Lower leg skin (tissue), 4 donors: Measurements from ENCODE around the gene MAST4. TPM values are rescaled to one million over a fixed set of nuclear protein-coding genes. Genes with fewer than 3 reads are reported as not detected.

Experiments
- DNase-seq, 2 donors: peaks; one replicate each; pipeline ENCODE4 v3.0.0-alpha.2; 2019; ENCODE audit warnings: low spot score in 2 of 2
- H3K4me3 ChIP-seq: fragments of 200-600 bp; sonication (generic); 2 replicates; pipeline ENCODE4 v1.5.1; 2017; ENCODE audit warnings: mild to moderate bottlenecking, low read depth; ENCODE audit not compliant: poor library complexity, severe bottlenecking
- POLR2A ChIP-seq, 2 donors: fragments of 450-650 bp; IDR thresholded peaks; one replicate each; pipeline ENCODE4 v1.6.1; 2016 to 2017; ENCODE audit warnings: antibody characterized with exemption in 2 of 2, mild to moderate bottlenecking in 1 of 2, moderate library complexity in 1 of 2
- WGBS, 2 donors: methylation state at CpG; one replicate each; pipeline ENCODE4 v1.1.5; 2018; 5-methylcytosine and 5-hydroxymethylcytosine counted together
- intact Hi-C: fragments of 100-400 bp; cut with DNase I; formaldehyde crosslinking; loops from one replicate; pipeline ENCODE4 v1.15.0; 2023; ENCODE audit warnings: low total_unique reads
- total RNA-seq, 4 donors: library from RNA; depleted of rRNA; stranded (reverse); fragments of >200 nt; gene quantifications; one replicate each; pipeline ENCODE4 v1.1.0, GENCODE V29; 2016
- TF ChIP-seq, protein P1 (sequence below), 3 donors: fragments of 450-650 bp; IDR thresholded peaks; one replicate each; pipeline ENCODE4 v1.5.1; 2016; ENCODE audit warnings: antibody characterized with exemption in 3 of 3, mild to moderate bottlenecking in 3 of 3, moderate library complexity in 2 of 3

MAST4 gene
- total RNA-seq, 4 donors from 2014 or later = 49.0 to 109 (median 55.5) TPM

DNA sequence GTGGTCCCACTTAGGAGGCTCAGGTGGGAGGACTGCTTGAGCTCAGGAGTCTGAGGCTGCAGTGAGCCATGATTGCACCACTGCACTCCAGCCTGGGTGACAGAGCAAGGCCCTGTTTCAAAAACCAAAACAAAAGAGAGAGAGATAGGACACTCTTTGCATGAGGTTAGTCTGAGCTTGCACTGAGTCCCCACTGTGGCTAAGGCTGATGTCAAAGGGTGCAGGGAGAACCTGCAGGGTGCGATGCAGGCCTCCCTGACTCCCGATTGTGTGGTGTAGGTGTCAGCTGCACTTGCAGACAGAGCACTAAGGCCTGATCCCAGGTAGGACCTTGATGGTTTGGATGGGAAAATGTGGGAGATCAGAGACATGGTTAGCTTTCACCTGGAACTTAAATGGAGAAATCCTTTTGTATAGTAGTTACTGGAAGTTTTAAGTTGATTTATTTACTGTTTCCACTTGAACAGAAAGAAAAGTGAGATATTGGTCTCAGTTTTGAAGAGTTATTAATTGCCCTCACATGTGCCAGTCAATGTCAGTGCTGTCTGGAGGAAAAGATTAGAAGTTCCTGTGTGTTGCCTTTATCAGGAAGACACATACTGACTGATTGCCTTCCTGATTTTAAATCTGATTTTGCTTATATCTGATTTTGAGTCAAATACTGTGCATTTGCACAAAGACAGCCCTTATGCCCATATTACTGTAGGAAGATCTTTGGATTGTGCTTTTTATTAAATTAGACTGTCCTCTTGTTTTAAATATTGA, 260.0 kb downstream of the MAST4 start:
- intact Hi-C loops = no loop called here
- H3K4me3 ChIP-seq = no peak overlapping the region
- TF ChIP-seq, protein P1, sequence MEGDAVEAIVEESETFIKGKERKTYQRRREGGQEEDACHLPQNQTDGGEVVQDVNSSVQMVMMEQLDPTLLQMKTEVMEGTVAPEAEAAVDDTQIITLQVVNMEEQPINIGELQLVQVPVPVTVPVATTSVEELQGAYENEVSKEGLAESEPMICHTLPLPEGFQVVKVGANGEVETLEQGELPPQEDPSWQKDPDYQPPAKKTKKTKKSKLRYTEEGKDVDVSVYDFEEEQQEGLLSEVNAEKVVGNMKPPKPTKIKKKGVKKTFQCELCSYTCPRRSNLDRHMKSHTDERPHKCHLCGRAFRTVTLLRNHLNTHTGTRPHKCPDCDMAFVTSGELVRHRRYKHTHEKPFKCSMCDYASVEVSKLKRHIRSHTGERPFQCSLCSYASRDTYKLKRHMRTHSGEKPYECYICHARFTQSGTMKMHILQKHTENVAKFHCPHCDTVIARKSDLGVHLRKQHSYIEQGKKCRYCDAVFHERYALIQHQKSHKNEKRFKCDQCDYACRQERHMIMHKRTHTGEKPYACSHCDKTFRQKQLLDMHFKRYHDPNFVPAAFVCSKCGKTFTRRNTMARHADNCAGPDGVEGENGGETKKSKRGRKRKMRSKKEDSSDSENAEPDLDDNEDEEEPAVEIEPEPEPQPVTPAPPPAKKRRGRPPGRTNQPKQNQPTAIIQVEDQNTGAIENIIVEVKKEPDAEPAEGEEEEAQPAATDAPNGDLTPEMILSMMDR (IDR thresholded peaks at IDR 0.05) = no peak
- TF ChIP-seq POLR2A (IDR thresholded peaks at IDR 0.05) = no peak
- WGBS, 2 donors = 58 to 79% methylated on average over 2 of the region's 2 CpGs
- DNase-seq = no peak

DNA sequence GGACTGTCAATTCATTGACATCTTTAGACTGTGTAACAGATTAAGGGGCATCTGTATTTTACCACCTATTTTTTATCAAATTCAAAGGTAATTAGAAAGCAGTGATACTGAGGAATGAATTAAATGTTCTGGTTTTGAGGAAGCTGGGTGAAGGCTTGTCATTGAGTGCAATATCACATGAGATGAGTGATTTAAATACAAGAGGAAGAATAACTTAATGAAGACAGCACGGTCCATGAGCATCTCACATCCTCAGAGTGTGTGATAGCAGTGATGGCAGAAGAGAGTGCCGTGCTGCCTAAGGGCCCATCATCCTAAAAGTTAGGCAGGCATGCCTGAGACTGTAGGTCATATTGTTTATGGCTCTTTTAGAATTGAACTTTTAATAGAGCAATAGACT, 263.3 kb downstream of the MAST4 start:
- TF ChIP-seq, protein P1 (IDR thresholded peaks at IDR 0.05) = no peak
- TF ChIP-seq POLR2A (IDR thresholded peaks at IDR 0.05) = no peak
- 75 to 78% methylated on average over 2 of the region's 2 CpGs for WGBS, 2 donors
- intact Hi-C loops = no loop called here

DNA sequence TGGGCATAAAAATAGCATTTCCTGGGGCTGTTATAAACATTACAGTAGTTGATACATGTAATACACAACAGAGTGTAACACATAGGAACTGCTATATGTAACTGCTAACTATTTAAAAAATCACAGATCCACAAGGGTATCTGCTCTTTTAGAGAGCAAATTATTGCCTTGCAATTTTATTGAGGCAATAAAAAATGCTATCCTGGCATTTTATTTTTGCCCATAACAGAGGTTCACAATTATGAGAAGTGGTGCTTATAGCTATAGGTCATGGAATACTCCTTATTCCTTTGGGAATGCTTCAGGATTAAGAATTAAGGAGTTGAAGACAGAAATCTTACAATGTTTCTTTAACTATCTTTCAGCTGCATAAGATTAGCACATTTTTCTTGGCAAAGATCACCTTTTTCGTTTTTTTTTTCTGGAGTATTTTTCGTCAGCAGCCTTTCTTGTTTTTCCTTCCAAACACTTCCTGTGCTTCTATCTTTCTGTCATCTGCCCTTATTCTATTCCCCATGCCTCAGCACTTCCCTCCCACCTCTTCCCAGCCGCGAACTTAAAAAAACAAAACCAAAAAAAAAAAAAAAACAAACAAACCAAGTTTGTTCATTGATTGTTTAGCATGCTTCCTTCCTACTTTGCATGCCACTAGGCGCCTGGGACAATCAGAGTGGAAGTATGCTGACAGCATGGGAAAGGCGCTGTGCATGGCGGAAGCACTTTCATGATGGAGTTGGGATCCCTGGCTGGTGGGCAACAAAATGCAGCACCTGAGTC, 264.2 kb downstream of the MAST4 start:
- intact Hi-C loops = no loop called here
- TF ChIP-seq, protein P1 (IDR thresholded peaks at IDR 0.05) = no peak
- TF ChIP-seq POLR2A (IDR thresholded peaks at IDR 0.05) = no peak
- no peak overlapping the region for H3K4me3 ChIP-seq
- DNase-seq = no peak
- WGBS, 2 donors = 24% methylated on average over 7 of the region's 7 CpGs

More for the DNA sequence above, 263.3 kb downstream of the MAST4 start:
- DNase-seq = no peak
- H3K4me3 ChIP-seq = no peak overlapping the region

DNA sequence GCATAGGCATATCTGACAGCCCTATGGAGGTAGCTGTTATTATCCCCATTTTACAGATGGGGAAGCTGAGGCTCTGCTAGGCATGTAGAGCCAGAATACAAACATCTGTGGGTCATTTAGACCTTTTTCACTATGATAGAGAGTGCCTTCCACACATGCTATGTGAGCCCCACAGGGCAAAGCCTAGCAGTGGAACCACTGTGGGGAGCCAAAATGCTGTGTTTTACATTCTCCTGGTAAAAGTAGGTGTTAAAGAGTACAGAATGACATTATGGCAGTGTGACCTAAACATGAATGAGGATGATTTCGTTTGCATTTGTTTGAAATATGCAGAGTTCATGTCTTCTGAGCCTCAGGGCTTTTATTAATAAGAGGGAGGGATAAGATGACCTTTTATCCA, 265.2 kb downstream of the MAST4 start:
- TF ChIP-seq, protein P1 (IDR thresholded peaks at IDR 0.05) = no peak
- TF ChIP-seq POLR2A (IDR thresholded peaks at IDR 0.05) = no peak
- intact Hi-C loops = no loop called here
- 16 to 43% methylated on average over 1 of the region's 1 CpG for WGBS, 2 donors
- no peak for DNase-seq
- no peak overlapping the region for H3K4me3 ChIP-seq

DNA sequence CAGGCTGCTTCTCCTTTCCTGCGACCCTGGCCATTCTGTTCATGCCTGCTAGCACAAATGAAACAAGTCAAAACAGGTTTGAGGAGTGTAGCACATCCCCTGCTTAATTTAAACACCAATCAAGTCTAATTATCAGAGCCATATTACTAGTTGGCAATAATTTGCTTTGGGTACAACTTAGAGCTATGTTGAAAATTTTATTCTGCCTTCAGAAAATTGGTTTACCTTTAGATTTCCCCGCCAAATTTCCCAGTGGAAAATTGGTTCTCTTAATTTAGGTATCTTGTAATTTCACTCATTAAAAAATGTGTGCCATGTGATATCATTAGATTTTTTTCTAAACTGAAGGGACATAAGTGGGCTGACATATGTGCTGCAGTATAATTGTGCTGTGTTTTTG, 265.8 kb downstream of the MAST4 start:
- TF ChIP-seq, protein P1 (IDR thresholded peaks at IDR 0.05) = no peak
- no peak for TF ChIP-seq POLR2A (IDR thresholded peaks at IDR 0.05)
- intact Hi-C loops = no loop called here
- no peak overlapping the region for H3K4me3 ChIP-seq
- no peak for DNase-seq
- 69 to 76% methylated on average over 2 of the region's 2 CpGs for WGBS, 2 donors
